Ecto neural progenitor cell (in vitro differentiated cells): Measurements from ENCODE around the gene CHURC1.

Experiments
- DNase-seq: peaks from one replicate; pipeline ENCODE4 v3.0.0-alpha.2; 2018; ENCODE audit warnings: low spot score

CHURC1 gene

GRCh38 chr14:64914237-64915028 is at the start of gene CHURC1:
TSS of gene CHURC1 (plus strand) at chr14:64914455. CDS start at chr14:64914496, 41 bp downstream.
- DNase-seq = peak; percentile 95

GRCh38 chr14:64865109-64865508 is 49.1 kb upstream of the CHURC1 start:
- DNase-seq = no peak

GRCh38 chr14:64865992-64866391 is 48.3 kb upstream of the CHURC1 start:
- no peak for DNase-seq

- DNase-seq = no peak
These were observed 47.1 kb upstream of the CHURC1 start for GRCh38 chr14:64867182-64867581.

GRCh38 chr14:64868379-64868778 is 45.9 kb upstream of the CHURC1 start:
- no peak for DNase-seq

- no peak for DNase-seq
These were observed 45.4 kb upstream of the CHURC1 start for GRCh38 chr14:64868841-64869240.

- no peak for DNase-seq
These were observed 44.1 kb upstream of the CHURC1 start for GRCh38 chr14:64870160-64870559.

- no peak for DNase-seq
These were observed 42.9 kb upstream of the CHURC1 start for GRCh38 chr14:64871344-64871743.

GRCh38 chr14:64873506-64874219 is 40.6 kb upstream of the CHURC1 start:
- DNase-seq = no peak

- no peak for DNase-seq
These were observed 38.9 kb upstream of the CHURC1 start for GRCh38 chr14:64875350-64875749.

GRCh38 chr14:64877846-64878245 is 36.4 kb upstream of the CHURC1 start:
- DNase-seq = no peak

- peak; percentile 66 for DNase-seq
These were observed 35.2 kb upstream of the CHURC1 start for GRCh38 chr14:64878837-64879634.

GRCh38 chr14:64879635-64880220 is 34.5 kb upstream of the CHURC1 start, which contains the start of gene SPTB:
TSS of gene SPTB (minus strand) at chr14:64879907. CDS start at chr14:64823094, 56,813 bp downstream.
- DNase-seq = peak; percentile 76

- peak; percentile 80 for DNase-seq
These were observed 33.8 kb upstream of the CHURC1 start for GRCh38 chr14:64880221-64881121.

- DNase-seq = no peak
These were observed 28.7 kb upstream of the CHURC1 start for GRCh38 chr14:64885559-64885958.

GRCh38 chr14:64889352-64889751 is 24.9 kb upstream of the CHURC1 start:
- no peak for DNase-seq

- DNase-seq = no peak
These were observed 22.9 kb upstream of the CHURC1 start for GRCh38 chr14:64891173-64891838.

GRCh38 chr14:64891839-64892375 is 22.3 kb upstream of the CHURC1 start:
- DNase-seq = no peak

GRCh38 chr14:64899958-64900357 is 14.3 kb upstream of the CHURC1 start:
- no peak for DNase-seq

GRCh38 chr14:64906022-64906421 is 8.2 kb upstream of the CHURC1 start:
- no peak for DNase-seq
